Pancreas (tissue), 10 donors: ENCODE results near the gene RABGAP1L. TPM values are rescaled to one million over a fixed set of nuclear protein-coding genes. Genes with fewer than 3 reads are reported as not detected.

Source experiments
- ATAC-seq, 4 donors: fragments of 200-7000 bp; cut with Tn5 transposase; one replicate each; pipeline versions ENCODE4 v1.8.0 to v1.9.1; 2020; ENCODE audit warnings: mild to moderate bottlenecking in 4 of 4, moderate library complexity in 4 of 4
- DNase-seq, 6 donors: peaks; one replicate each; pipeline ENCODE4 v3.0.0-alpha.2; 2020
- FAIRE-seq: peaks from 2 replicates; lab custom pipeline; 2012; peaks lifted over from hg19 to GRCh38; lab: Jason Lieb, UNC
- H3K27ac ChIP-seq, 4 donors: fragments of 200-600 bp; sonication (generic); 1 replicate in 3 of 4; 2 replicates in 1 of 4; pipeline versions ENCODE4 v1.5.0 to v1.8.0; 2020
- H3K27me3 ChIP-seq, 4 donors: fragments of 200-600 bp; one replicate each; pipeline ENCODE4 v1.8.0; 2021
- H3K36me3 ChIP-seq, 3 donors: fragments of 200-600 bp; sonication (generic) in 1 of 3; one replicate each; pipeline versions ENCODE4 v1.5.0 to v1.8.0; 2020 to 2021
- H3K4me1 ChIP-seq, 3 donors: fragments of 200-600 bp; one replicate each; pipeline ENCODE4 v1.8.0; 2021
- H3K4me3 ChIP-seq, 4 donors: fragments of 200-600 bp; sonication (generic) in 2 of 4; one replicate each; pipeline versions ENCODE4 v1.5.0 to v1.8.0; 2020 to 2021
- H3K9me3 ChIP-seq, 4 donors: fragments of 200-600 bp; one replicate each; pipeline ENCODE4 v1.8.0; 2021
- WGBS, 2 donors: extraction: QIAGEN DNeasy Blood & Tissue Kit; methylation state at CpG; one replicate each; pipeline ENCODE4 v1.1.7; 2013; 5-methylcytosine and 5-hydroxymethylcytosine counted together
- intact Hi-C, 3 donors: fragments of 100-400 bp; cut with DNase I; formaldehyde crosslinking; loops; one replicate each; pipeline versions ENCODE4 v1.11.1 to v1.14.2; 2022
- polyA plus RNA-seq, 2 donors: library from polyadenylated mRNA; stranded (reverse); fragments of 200-250 nt; gene quantifications; one replicate each; pipeline ENCODE4 v1.2.3, GENCODE V29; 2013
- total RNA-seq, 6 donors: library from RNA; stranded (reverse); fragmentation: NEBNext Ultra II Directional in 4 of 6; extraction: Animal tissue kit (Norgen Biotek cat#: 25700) in 4 of 6; gene quantifications; one replicate each; pipeline versions ENCODE4 v1.2.1 to v1.2.4, GENCODE V29; 2021 to 2023
- TF ChIP-seq, protein P1 (sequence below), 4 donors: fragments of 200-600 bp; sonication (generic) in 3 of 4; IDR thresholded peaks; one replicate each; pipeline versions ENCODE4 v1.5.0 to v1.8.0; 2021; ENCODE audit warnings: antibody characterized with exemption in 4 of 4
- donor health status: healthy with polysubstance abuse.
- donor health status: DM: no; HTN: no; CAD: no; lungs with moderate emphysema.
- donor health status: DM: no; HTN: no; CAD: no.
- donor health status: control.
- donor health status: control.
- donor health status: Bipolar disorder and iron deficiency.
- donor health status: DM: yes; HTN: yes; CAD: no.
- donor health status: DM: no; HTN: no; CAD: no.
- donor health status: DM: no; HTN: no; CAD: no.
- donor health status: DM: yes; HTN: yes; CAD: no.

Gene RABGAP1L
- total and polyA plus RNA-seq, 8 donors = 13.9 to 64.8 (median 36.1) TPM

DNA sequence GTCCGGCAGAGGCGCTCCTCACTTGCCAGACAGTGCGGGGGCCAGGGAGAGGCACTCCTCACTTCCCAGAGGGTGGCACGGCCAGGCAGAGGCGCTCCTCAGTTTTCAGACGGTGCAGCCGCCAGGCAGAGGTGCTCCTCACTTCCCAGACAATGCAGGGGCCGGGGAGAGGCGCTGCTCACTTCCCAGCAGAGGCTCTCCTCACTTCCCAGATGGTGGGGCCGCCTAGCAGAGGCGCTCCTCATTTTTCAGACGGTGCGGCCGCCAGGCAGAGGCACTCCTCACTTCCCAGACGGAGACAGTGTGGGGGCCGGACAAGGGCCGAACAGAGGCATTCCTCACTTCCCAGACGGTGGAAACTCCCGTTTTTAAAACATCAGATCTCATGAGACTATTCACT, 602.0 kb downstream of the RABGAP1L start:
- no peaks in the 10 kb centered on the region for H3K27me3 ChIP-seq
- no peak overlapping the region for H3K4me3 ChIP-seq
- H3K4me1 ChIP-seq = no peaks in the 10 kb centered on the region
- WGBS, 2 donors = 90 to 95% methylated on average over 19 of the region's 19 CpGs
- FAIRE-seq = no peak
- no peak overlapping the region for H3K27ac ChIP-seq
- ATAC-seq = no peak
- H3K36me3 ChIP-seq = no peaks in the 10 kb centered on the region
- intact Hi-C loops = loop anchor here in 1 of 3 donors (10.0 kb wide), 1 partner anchor 223 kb away; no protein-coding TSS in a partner anchor
- TF ChIP-seq, protein P1, sequence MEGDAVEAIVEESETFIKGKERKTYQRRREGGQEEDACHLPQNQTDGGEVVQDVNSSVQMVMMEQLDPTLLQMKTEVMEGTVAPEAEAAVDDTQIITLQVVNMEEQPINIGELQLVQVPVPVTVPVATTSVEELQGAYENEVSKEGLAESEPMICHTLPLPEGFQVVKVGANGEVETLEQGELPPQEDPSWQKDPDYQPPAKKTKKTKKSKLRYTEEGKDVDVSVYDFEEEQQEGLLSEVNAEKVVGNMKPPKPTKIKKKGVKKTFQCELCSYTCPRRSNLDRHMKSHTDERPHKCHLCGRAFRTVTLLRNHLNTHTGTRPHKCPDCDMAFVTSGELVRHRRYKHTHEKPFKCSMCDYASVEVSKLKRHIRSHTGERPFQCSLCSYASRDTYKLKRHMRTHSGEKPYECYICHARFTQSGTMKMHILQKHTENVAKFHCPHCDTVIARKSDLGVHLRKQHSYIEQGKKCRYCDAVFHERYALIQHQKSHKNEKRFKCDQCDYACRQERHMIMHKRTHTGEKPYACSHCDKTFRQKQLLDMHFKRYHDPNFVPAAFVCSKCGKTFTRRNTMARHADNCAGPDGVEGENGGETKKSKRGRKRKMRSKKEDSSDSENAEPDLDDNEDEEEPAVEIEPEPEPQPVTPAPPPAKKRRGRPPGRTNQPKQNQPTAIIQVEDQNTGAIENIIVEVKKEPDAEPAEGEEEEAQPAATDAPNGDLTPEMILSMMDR (IDR thresholded peaks at IDR 0.05) = no peak
- H3K9me3 ChIP-seq = no peaks in the 10 kb centered on the region
- DNase-seq = no peak

DNA sequence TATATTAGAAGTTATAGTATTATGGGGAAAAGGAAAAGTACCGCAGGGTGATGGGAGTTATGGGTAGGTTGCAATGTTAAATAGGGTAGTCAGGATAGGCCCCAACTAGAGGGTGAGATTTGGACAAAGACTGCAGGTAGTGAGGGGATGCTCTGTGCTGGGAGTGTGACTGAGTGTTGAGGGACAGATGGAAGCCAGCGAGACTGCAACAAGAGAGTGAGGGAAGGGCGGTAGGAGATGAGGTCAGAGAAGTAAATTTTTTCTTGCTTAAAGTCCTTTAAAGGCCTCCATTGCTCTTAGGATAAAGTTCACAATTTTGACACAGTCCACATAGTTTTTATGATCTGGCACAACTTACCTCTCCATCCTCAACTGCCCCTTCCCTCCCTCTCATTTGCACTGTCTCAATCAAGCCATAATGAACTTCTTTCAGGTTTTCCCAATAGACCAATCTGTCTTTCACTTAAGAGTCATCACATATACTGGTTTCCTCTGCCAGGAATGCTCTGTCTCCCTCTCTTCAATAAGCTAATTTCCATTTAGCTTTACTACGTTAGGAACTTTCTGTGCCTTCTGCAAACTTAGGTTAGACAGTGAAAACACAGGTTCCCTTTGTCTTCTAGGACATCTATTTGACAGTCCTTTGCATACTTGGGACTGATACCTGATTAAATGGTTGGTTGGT, 602.7 kb downstream of the RABGAP1L start:
- H3K4me3 ChIP-seq = no peak overlapping the region
- TF ChIP-seq, protein P1 (IDR thresholded peaks at IDR 0.05) = no peak
- H3K9me3 ChIP-seq = no peaks in the 10 kb centered on the region
- no peak for DNase-seq
- no peaks in the 10 kb centered on the region for H3K27me3 ChIP-seq
- no peaks in the 10 kb centered on the region for H3K4me1 ChIP-seq
- H3K36me3 ChIP-seq = no peaks in the 10 kb centered on the region
- 90 to 91% methylated on average over 4 of the region's 4 CpGs for WGBS, 2 donors
- no peak for ATAC-seq
- FAIRE-seq = no peak
- intact Hi-C loops = loop anchor here in 1 of 3 donors (10.0 kb wide), 1 partner anchor 223 kb away; no protein-coding TSS in a partner anchor
- no peak overlapping the region for H3K27ac ChIP-seq

DNA sequence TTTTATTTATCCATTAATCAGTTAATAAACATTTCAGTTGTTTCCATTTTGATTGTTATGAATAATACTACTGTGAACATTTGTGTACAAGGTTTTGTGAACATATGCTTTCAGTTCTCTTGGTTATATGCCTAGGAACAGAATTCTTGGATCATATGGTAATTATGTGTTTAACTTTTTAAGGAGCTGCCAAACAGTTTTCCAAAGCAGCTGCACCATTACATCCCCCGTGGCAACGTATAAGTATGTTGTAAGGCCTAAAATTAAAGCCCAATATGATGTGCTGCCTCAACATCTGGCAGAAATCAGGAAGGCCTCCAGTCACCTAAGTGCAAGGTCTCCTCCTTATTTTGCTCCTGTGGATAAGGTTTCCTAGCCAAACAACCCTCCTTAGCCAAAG, 604.9 kb downstream of the RABGAP1L start:
- DNase-seq (no peak), FAIRE-seq (no peak), ATAC-seq (no peak)
- no peaks in the 10 kb centered on the region for H3K9me3 ChIP-seq
- H3K27ac ChIP-seq = no peak overlapping the region
- no peak overlapping the region for H3K4me3 ChIP-seq
- no peaks in the 10 kb centered on the region for H3K36me3 ChIP-seq
- no peaks in the 10 kb centered on the region for H3K27me3 ChIP-seq
- intact Hi-C loops = loop anchor here in 1 of 3 donors (10.0 kb wide), 1 partner anchor 221 kb away; no protein-coding TSS in a partner anchor
- 83 to 84% methylated on average over 2 of the region's 2 CpGs for WGBS, 2 donors
- peaks cover 0 to 3% (median 0%) of the 10 kb centered on the region in 3 donors for H3K4me1 ChIP-seq
- TF ChIP-seq, protein P1 (IDR thresholded peaks at IDR 0.05) = no peak

DNA sequence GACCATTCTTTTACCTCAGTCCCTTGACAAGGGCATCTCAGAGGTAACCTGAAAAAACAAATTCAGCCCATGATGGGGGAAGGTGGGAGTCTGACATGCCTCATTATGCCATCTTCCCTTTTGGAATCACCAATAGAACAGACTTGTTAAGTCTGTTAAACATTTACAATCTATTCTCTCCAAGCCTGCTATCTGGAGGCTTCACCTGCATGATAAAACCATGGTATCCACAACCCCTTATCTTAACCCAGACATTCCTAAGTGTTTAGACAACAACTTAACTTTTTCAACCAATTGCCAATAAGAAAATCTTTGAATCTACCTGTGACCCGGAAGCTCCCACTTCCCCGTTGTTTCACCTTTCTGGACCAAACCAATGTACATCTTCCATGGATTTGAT, 607.4 kb downstream of the RABGAP1L start:
- FAIRE-seq = no peak
- ATAC-seq = no peak
- H3K27me3 ChIP-seq = no peaks in the 10 kb centered on the region
- 95 to 96% methylated on average over 2 of the region's 2 CpGs for WGBS, 2 donors
- DNase-seq = no peak
- H3K4me3 ChIP-seq = no peak overlapping the region
- H3K9me3 ChIP-seq = no peaks in the 10 kb centered on the region
- H3K36me3 ChIP-seq = no peaks in the 10 kb centered on the region
- TF ChIP-seq, protein P1 (IDR thresholded peaks at IDR 0.05) = no peak
- intact Hi-C loops = loop anchor here in 1 of 3 donors (10.0 kb wide), 1 partner anchor 218 kb away; no protein-coding TSS in a partner anchor
- peaks cover 0 to 3% (median 0%) of the 10 kb centered on the region in 3 donors for H3K4me1 ChIP-seq
- H3K27ac ChIP-seq = no peak overlapping the region

DNA sequence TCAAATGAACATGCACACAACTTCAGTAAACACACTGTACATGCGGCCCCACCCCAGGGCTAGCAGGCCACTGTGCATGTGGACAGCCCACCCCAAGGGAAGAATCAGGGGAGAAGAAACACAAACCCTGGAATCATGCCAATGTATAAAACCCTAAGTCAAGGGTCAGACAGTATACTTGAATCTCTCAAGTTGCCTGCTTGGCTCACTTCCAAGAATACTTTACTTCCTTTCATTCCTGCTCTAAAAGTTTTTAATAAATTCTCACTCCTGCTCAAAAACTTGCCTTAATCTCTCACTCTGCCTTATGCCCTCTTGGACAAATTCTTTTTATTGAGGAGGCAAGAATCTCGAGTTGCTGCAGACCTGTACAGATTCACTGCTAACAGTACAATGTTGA, 609.2 kb downstream of the RABGAP1L start:
- DNase-seq = no peak
- no peak for ATAC-seq
- no peak overlapping the region for H3K27ac ChIP-seq
- FAIRE-seq = no peak
- no peaks in the 10 kb centered on the region for H3K36me3 ChIP-seq
- no peak overlapping the region for H3K4me3 ChIP-seq
- intact Hi-C loops = loop anchor here in 1 of 3 donors (10.0 kb wide), 1 partner anchor 216 kb away; no protein-coding TSS in a partner anchor
- no peaks in the 10 kb centered on the region for H3K27me3 ChIP-seq
- 49 to 54% methylated on average over 2 of the region's 2 CpGs for WGBS, 2 donors
- peaks cover 0 to 3% (median 0%) of the 10 kb centered on the region in 3 donors for H3K4me1 ChIP-seq
- TF ChIP-seq, protein P1 (IDR thresholded peaks at IDR 0.05) = no peak
- H3K9me3 ChIP-seq = no peaks in the 10 kb centered on the region
